ENCODE data around the gene IMP4. TPM values are rescaled to one million over a fixed set of nuclear protein-coding genes. Genes with fewer than 3 reads are reported as not detected.
A peak's percentile ranks its signal among the peaks of the same experiment; 100 is the strongest.

IMP4 gene
- total and polyA plus RNA-seq, 2 of the 13 experiments (the other 11 are each of a cell fraction or from before 2014, with no cell fraction given) = 142 to 158 TPM

DNA sequence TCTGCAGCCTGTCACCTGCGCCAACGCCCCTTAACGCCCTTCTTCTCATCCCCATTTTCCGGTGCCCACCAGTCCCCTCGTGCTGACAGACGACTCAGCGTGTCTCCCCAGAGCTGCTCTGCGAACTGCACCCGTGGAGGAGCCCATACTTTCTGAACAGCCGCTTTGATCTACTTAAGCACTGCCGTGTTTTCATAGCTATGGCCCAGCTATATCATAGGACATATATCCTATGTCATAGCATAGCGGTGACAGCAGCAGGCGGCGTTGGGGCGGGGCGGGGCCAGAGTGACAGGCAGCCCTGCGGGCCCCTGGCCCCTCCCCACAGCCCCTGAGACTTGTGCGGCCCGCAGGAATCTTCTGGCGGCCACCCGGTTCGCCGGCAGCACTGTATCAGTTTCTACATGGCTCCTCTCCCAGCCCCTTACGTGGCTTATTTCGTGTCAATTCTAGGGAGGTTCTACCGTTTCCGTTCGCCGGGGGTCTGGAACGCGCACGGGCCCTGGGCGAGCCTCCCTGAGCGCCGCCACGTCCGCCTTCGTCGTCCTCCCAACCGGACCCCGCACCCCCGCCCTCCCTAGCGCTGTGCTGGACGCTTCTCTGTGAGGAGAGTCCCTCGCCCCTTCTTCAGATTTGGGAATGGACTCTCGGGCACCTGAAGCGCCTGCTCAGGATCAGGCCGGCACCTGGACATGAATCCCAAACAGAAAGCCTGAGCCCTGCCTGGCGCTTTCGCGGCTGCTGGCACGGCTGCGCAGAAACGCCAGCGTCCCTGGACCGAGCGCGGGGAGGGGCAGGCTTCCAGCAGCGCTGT is 48.6 kb downstream of the IMP4 start (continued):
- TF ChIP-seq, protein P1, sequence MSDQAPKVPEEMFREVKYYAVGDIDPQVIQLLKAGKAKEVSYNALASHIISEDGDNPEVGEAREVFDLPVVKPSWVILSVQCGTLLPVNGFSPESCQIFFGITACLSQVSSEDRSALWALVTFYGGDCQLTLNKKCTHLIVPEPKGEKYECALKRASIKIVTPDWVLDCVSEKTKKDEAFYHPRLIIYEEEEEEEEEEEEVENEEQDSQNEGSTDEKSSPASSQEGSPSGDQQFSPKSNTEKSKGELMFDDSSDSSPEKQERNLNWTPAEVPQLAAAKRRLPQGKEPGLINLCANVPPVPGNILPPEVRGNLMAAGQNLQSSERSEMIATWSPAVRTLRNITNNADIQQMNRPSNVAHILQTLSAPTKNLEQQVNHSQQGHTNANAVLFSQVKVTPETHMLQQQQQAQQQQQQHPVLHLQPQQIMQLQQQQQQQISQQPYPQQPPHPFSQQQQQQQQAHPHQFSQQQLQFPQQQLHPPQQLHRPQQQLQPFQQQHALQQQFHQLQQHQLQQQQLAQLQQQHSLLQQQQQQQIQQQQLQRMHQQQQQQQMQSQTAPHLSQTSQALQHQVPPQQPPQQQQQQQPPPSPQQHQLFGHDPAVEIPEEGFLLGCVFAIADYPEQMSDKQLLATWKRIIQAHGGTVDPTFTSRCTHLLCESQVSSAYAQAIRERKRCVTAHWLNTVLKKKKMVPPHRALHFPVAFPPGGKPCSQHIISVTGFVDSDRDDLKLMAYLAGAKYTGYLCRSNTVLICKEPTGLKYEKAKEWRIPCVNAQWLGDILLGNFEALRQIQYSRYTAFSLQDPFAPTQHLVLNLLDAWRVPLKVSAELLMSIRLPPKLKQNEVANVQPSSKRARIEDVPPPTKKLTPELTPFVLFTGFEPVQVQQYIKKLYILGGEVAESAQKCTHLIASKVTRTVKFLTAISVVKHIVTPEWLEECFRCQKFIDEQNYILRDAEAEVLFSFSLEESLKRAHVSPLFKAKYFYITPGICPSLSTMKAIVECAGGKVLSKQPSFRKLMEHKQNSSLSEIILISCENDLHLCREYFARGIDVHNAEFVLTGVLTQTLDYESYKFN (CRISPR knock-in tag; conservative IDR thresholded peaks at IDR 0.05) = no peak; the same call in 1 of the 2 replicates
- TF ChIP-seq KDM5B (CRISPR knock-in tag; IDR thresholded peaks at IDR 0.05; ENCODE audit: borderline replicate concordance) = peak; percentile 76
- TF ChIP-seq GLI4 (CRISPR knock-in tag; IDR thresholded peaks at IDR 0.05; ENCODE audit: borderline replicate concordance) = peak; percentile 63; the same call in 1 of the 2 replicates
- TF ChIP-seq ZFP41 (CRISPR knock-in tag; IDR thresholded peaks at IDR 0.05; ENCODE audit: borderline replicate concordance) = no peak
- no peak for TF ChIP-seq ZBTB42 (CRISPR knock-in tag; IDR thresholded peaks at IDR 0.05)
- no peak for TF ChIP-seq SIX4 (CRISPR knock-in tag; IDR thresholded peaks at IDR 0.05)
- TF ChIP-seq SNAPC2 (CRISPR knock-in tag; IDR thresholded peaks at IDR 0.05) = peak; percentile 78; the same call in 1 of the 2 replicates
- no peak for TF ChIP-seq SP2 (CRISPR knock-in tag; IDR thresholded peaks at IDR 0.05)
- TF ChIP-seq MED13 (CRISPR knock-in tag; IDR thresholded peaks at IDR 0.05) = no peak
- no peak for TF ChIP-seq SNAI1 (CRISPR knock-in tag; IDR thresholded peaks at IDR 0.05; ENCODE audit: borderline replicate concordance)
- TF ChIP-seq ZNF782 (CRISPR knock-in tag; IDR thresholded peaks at IDR 0.05; ENCODE audit: borderline replicate concordance) = peak; percentile 50; the same call in 1 of the 2 replicates
- TF ChIP-seq, protein P2, sequence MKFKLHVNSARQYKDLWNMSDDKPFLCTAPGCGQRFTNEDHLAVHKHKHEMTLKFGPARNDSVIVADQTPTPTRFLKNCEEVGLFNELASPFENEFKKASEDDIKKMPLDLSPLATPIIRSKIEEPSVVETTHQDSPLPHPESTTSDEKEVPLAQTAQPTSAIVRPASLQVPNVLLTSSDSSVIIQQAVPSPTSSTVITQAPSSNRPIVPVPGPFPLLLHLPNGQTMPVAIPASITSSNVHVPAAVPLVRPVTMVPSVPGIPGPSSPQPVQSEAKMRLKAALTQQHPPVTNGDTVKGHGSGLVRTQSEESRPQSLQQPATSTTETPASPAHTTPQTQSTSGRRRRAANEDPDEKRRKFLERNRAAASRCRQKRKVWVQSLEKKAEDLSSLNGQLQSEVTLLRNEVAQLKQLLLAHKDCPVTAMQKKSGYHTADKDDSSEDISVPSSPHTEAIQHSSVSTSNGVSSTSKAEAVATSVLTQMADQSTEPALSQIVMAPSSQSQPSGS (CRISPR knock-in tag; IDR thresholded peaks at IDR 0.05) = no peak
- peak; percentile 68 for TF ChIP-seq MEIS2 (CRISPR knock-in tag; IDR thresholded peaks at IDR 0.05)
- peak; percentile 13; the same call in 1 of the 2 replicates for TF ChIP-seq ERF (CRISPR knock-in tag; IDR thresholded peaks at IDR 0.05)
- TF ChIP-seq TOE1 (CRISPR knock-in tag; IDR thresholded peaks at IDR 0.05) = no peak
- TF ChIP-seq, protein P3, sequence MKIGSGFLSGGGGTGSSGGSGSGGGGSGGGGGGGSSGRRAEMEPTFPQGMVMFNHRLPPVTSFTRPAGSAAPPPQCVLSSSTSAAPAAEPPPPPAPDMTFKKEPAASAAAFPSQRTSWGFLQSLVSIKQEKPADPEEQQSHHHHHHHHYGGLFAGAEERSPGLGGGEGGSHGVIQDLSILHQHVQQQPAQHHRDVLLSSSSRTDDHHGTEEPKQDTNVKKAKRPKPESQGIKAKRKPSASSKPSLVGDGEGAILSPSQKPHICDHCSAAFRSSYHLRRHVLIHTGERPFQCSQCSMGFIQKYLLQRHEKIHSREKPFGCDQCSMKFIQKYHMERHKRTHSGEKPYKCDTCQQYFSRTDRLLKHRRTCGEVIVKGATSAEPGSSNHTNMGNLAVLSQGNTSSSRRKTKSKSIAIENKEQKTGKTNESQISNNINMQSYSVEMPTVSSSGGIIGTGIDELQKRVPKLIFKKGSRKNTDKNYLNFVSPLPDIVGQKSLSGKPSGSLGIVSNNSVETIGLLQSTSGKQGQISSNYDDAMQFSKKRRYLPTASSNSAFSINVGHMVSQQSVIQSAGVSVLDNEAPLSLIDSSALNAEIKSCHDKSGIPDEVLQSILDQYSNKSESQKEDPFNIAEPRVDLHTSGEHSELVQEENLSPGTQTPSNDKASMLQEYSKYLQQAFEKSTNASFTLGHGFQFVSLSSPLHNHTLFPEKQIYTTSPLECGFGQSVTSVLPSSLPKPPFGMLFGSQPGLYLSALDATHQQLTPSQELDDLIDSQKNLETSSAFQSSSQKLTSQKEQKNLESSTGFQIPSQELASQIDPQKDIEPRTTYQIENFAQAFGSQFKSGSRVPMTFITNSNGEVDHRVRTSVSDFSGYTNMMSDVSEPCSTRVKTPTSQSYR (CRISPR knock-in tag; IDR thresholded peaks at IDR 0.05; ENCODE audit: borderline replicate concordance) = no peak
- TF ChIP-seq, protein P4, sequence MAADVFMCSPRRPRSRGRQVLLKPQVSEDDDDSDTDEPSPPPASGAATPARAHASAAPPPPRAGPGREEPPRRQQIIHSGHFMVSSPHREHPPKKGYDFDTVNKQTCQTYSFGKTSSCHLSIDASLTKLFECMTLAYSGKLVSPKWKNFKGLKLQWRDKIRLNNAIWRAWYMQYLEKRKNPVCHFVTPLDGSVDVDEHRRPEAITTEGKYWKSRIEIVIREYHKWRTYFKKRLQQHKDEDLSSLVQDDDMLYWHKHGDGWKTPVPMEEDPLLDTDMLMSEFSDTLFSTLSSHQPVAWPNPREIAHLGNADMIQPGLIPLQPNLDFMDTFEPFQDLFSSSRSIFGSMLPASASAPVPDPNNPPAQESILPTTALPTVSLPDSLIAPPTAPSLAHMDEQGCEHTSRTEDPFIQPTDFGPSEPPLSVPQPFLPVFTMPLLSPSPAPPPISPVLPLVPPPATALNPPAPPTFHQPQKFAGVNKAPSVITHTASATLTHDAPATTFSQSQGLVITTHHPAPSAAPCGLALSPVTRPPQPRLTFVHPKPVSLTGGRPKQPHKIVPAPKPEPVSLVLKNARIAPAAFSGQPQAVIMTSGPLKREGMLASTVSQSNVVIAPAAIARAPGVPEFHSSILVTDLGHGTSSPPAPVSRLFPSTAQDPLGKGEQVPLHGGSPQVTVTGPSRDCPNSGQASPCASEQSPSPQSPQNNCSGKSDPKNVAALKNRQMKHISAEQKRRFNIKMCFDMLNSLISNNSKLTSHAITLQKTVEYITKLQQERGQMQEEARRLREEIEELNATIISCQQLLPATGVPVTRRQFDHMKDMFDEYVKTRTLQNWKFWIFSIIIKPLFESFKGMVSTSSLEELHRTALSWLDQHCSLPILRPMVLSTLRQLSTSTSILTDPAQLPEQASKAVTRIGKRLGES (CRISPR knock-in tag; IDR thresholded peaks at IDR 0.05; ENCODE audit: borderline replicate concordance) = no peak
